HG02970 (cell line): ENCODE results near the gene SETD3.

ENCODE experiments used
- ATAC-seq: cut with Tn5 transposase; IDR thresholded peaks from one replicate; pipeline ENCODE4 v1.9.1; 2021; ENCODE audit warnings: mild to moderate bottlenecking, moderate library complexity, moderate number of reproducible peaks; ENCODE audit not compliant: unreplicated experiment, low FRiP score

Gene SETD3

GRCh38 chr14:99426265-99426664, 54.4 kb downstream of the SETD3 start:
- no peak for ATAC-seq

- no peak for ATAC-seq
Measured at GRCh38 chr14:99425272-99425681, 55.4 kb downstream of the SETD3 start.

- ATAC-seq = no peak
Measured at GRCh38 chr14:99424306-99424877, 56.3 kb downstream of the SETD3 start.

- no peak for ATAC-seq
Measured at GRCh38 chr14:99423434-99423833, 57.2 kb downstream of the SETD3 start.

GRCh38 chr14:99422228-99423010, 58.2 kb downstream of the SETD3 start:
- no peak for ATAC-seq

GRCh38 chr14:99420711-99421110, 59.9 kb downstream of the SETD3 start:
- no peak for ATAC-seq

- ATAC-seq = no peak
Measured at GRCh38 chr14:99419905-99420304, 60.8 kb downstream of the SETD3 start.

GRCh38 chr14:99418242-99418641, 62.4 kb downstream of the SETD3 start:
- no peak for ATAC-seq

- ATAC-seq = no peak
Measured at GRCh38 chr14:99416909-99417308, 63.8 kb downstream of the SETD3 start.

- peak; percentile 74 for ATAC-seq
Measured at GRCh38 chr14:99415496-99416281, 65.0 kb downstream of the SETD3 start.

- no peak for ATAC-seq
Measured at GRCh38 chr14:99413911-99414310, 66.7 kb downstream of the SETD3 start.

- ATAC-seq = no peak
Measured at GRCh38 chr14:99413172-99413571, 67.5 kb downstream of the SETD3 start.

- ATAC-seq = no peak
Measured at GRCh38 chr14:99412117-99413061, 68.3 kb downstream of the SETD3 start.

- ATAC-seq = no peak
Measured at GRCh38 chr14:99410019-99410418, 70.6 kb downstream of the SETD3 start.

- ATAC-seq = no peak
Measured at GRCh38 chr14:99408971-99409289, 71.7 kb downstream of the SETD3 start.

- no peak for ATAC-seq
Measured at GRCh38 chr14:99408286-99408970, 72.2 kb downstream of the SETD3 start.

- no peak for ATAC-seq
Measured at GRCh38 chr14:99407416-99407815, 73.2 kb downstream of the SETD3 start.

- no peak for ATAC-seq
Measured at GRCh38 chr14:99402950-99403349, 77.7 kb downstream of the SETD3 start.

- ATAC-seq = no peak
Measured at GRCh38 chr14:99402285-99402648, 78.4 kb downstream of the SETD3 start.
